H1 (cell line): Measurements from ENCODE around the gene SIGLEC7. TPM values are rescaled to one million over a fixed set of nuclear protein-coding genes. Genes with fewer than 3 reads are reported as not detected.

ENCODE experiments used
- BCL11A ChIP-seq, 2 experiments: IDR thresholded peaks; one replicate each; pipeline ENCODE4 v1.6.1; 2011; ENCODE audit warnings: low read depth in 2 of 2, low read length in 2 of 2, mild to moderate bottlenecking in 2 of 2
- RFX5 ChIP-seq: IDR thresholded peaks from 2 replicates; pipeline ENCODE4 v1.6.1; 2011; ENCODE audit warnings: low read depth, low read length, improper control_type of control experiment, borderline replicate concordance
- polyA plus RNA-seq, 7 experiments: library from polyadenylated mRNA; depleted of rRNA in 3 of 7; stranded (reverse) in 5 of 7; unstranded in 2 of 7; fragments of >200 nt in 5 of 7; fragments of 200-250 nt in 2 of 7; gene quantifications; 1 replicate in 5 of 7; 2 replicates in 1 of 7; 4 replicates in 1 of 7; pipeline versions ENCODE4 v1.2.1 to v1.2.3, GENCODE V29; 2011 to 2013; ENCODE audit warnings: missing spikeins in 2 of 7, mixed read lengths in 2 of 7
- total RNA-seq: library from RNA; stranded (reverse); fragmentation: NEBNext Ultra II Directional; extraction: Animal tissue kit (Norgen Biotek cat#: 25700); gene quantifications from 2 replicates; pipeline ENCODE4 v1.2.1, GENCODE V29; 2021

Gene SIGLEC7
- total and polyA plus RNA-seq, 2 of the 8 experiments (the other 6 are each of a cell fraction or from before 2014, with no cell fraction given): not detected

DNA sequence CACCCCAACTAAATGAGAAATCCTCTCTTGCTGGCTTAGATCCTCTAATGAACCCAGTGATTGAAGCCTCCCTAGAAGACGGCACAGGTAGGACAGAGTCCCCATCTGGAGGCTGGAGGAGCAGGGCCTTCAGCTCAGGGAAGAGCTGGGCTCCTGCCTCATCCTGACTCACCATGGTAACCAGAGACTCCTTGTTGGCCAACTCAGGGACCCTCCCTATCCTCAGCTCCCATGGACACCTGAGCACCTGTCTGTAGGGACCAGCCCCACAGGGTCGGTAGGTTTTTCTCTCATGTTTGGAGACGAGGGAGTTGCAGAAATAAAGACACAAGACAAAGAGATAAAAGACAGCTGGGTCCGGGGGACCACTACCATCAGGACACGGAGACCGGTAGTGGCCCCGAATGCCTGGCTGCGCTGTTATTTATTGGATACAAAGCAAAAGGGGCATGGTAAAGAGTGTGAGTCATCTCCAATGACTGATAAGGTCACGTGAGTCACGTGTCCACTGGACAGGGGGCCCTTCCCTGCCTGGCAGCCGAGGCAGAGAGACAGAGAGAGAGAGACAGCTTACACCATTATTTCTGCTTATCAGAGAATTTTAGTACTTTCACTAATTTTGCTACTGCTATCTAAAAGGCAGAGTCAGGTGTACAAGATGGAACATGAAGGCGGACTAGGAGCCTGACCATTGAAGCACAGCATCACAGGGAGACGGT lies 26.6 kb downstream of the SIGLEC7 start (continued):
- TF ChIP-seq BCL11A (IDR thresholded peaks at IDR 0.05; ENCODE audit: low read depth in 2 of 2, low read length in 2 of 2) (no peak), RFX5 (no peak)
